Right lung (tissue), 5 donors: Measurements from ENCODE around the gene ATOX1. TPM values are rescaled to one million over a fixed set of nuclear protein-coding genes. Genes with fewer than 3 reads are reported as not detected.

Experiments
- DNase-seq, 2 donors: peaks; one replicate each; pipeline ENCODE4 v3.0.0-alpha.2; 2013
- polyA plus RNA-seq, 5 donors: library from polyadenylated mRNA; unstranded; fragments of 120-200 nt; gene quantifications; one replicate each; pipeline versions ENCODE4 v1.2.1 to v1.2.3, GENCODE V29; 2013; ENCODE audit warnings: inconsistent platforms in 1 of 5, low replicate concordance in 1 of 5; ENCODE audit not compliant: insufficient read length in 5 of 5, insufficient read depth in 1 of 5

ATOX1 gene
- polyA plus RNA-seq, 5 donors = 61.5 to 75.1 (median 63.0) TPM

DNA sequence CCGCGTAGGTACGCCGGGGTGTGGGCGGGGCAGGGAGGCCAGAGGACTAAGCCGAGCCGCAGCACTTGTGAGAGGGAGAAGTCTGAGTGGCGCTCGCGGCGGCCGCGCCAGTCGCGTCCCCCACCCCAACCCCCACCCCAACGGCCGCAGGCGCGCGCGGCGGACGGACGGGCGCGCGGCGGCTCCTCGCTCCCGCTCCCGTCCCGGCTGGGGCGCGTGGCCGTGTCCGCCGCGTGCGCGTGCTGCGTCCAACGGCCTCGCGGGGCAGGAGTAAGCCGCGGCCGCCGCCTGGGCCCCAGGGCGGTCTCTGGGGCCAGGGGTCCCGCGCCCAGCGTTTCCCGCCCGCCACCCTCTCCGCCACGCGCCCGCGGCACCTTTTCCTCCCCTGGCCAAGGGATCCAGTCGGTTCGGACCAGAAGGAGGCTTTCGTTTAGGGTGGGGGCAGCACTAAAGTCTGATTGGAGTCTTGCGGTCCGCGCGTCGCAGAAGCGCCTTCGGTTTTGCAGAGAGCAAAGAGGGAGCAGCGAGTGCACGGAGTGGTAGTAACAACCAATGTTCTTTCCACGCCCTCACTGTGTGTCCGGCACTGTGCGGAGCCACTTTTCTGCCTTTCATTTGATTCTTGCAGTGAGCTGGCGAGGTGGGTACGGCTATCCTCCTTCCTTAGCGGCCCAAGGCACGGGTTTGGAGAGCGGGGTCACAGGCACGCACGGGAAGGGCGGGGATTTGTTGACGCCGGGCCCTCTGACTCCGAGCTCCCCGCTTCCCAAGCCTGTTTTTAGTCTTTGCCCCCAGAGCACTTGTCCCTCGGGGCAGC lies 13.8 kb upstream of the ATOX1 start:
- DNase-seq = peak; percentile 35 to 42

GRCh38 chr5:151771259-151772028 lies 13.0 kb upstream of the ATOX1 start, which contains the start of gene G3BP1:
G3BP1 (plus strand) TSS chr5:151771954; CDS start chr5:151786621, 14,667 bp downstream.
- DNase-seq = peak; percentile 100

DNA sequence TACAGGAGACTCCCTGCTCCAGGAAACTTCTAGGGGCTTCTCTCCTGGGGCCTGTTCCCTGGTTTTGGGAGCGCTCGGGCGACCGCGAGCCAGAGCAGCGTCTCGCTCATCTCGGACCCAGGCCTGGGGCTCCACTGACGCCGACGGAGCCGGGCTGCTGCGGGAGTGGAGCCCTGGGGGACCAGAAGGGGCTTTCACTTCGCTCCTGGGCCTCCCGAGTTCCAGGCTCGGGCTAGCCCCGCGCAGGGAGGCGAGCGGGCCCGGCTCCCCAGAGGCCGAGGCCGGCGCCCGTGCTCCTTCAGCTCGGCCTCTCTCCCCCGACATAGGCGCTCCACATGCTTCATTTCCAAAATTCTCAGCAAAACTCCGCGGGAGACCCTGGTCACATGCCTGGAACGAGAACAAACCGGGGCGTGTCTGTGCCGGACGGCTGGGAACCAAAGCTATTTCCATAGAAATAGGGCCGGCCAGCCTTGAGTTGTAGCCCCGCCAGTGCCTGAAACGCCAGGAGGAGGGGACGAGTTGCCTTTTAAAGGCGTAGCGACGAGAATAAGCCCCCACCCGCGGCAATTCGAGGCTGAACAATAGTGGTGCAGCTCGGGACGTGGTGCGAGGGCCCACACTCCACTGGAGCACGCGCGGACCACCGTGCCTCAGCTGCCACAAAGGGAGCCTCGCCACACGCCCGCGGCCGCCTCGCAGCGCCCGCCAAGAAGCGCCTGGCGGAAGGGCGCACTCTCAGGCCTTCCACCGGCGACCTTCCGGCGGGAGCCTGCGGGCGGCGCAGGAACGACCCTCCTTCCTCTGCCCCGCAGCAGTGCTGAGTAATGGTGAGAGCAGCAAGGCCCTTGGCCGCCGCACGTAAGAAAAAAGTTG lies 12.2 kb upstream of the ATOX1 start:
- peak; percentile 80 to 81 for DNase-seq

DNA sequence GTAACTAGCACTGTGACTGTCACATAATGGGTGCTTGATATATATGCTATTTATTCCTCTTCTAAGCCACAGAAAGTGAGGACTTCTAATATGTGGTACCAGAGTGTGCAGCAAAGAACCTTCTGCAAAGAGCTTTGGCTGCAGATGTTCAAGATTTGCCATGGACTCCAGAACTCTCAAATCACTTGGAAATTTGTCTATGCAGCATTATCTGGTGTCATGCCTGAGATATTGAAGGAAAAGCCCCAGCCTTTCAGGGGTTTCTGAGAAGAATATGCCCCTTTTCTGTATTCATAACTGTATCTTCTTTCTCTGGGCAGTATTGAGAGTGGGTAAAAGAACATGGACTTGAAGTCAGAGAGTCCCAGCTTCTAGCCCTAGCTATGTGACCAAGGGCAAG lies 8.5 kb upstream of the ATOX1 start:
- DNase-seq = no peak

DNA sequence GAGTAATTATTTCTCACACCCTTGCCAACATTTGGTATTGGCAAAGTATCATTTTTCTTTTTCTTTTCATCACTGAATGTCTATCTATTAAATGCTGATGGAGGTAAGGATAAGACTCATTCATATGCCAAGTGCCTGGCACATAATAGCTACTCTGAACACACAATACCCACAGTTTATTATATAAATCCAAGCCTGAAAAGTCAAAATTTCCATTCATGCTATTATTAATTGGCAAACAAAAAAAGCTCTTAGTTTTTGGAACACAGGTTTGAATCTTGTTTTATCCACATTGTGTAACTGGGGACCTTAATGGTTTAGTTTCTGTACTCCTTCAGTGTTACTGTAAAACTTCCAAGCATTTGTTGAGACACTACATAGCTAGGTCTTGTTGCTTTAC lies 6.4 kb upstream of the ATOX1 start:
- no peak for DNase-seq

DNA sequence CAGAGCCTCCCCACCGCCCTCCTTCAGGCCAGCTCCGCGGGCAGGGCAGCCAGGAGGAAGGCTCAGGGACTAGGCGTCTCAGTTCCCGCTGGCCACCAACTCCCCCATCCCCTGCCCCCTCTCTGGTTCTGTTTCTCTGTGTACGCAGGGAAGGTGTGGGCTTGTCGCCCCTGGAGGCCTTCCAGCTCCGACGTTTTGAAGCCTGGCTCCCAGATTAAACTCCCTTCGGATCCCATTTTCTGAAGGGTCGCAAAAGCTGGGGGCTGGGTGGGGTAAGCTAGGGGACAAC lies 346 bp downstream of the ATOX1 start:
- DNase-seq = no peak

DNA sequence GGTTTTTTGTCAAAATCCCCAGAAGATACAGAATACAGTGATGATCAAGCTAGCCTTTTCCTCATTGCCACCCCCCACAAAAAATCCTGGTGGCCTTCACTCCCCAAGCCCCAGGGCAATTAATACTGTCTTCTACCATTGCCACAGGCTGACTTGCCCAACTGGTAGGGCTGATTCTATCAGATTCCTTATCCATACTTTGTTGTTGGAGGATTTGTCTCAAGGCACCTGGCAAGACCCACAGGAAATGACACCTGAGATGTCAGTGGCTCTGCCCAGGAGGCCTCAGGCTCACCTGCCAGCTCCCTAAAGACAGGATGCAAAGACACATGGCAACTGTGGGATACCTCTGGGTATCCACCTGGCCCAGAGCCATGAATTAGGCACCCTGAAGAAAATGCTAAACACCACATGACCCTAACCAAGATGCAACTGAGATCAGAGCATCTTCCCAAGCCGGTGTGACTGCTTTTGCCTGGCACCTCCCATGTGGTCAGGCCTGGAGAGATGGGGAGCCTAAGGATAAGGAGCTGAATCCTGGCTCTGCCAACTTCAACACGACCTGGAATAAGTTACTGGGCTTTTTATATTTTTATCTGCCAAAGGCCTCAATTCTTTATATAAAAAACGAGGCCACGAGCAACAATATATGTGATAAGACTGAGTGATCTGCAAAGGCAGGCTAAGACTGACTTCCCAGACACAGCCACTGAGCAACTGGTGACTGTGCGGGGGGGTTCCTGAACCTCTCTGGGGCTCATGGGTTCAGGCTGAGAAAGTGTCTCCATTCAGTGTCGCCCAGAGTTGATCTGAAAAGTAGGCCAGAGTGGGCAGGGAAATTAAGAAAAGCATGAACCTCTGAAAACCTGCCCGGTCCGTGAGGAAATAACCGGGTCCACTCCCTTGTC lies 944 bp downstream of the ATOX1 start:
- DNase-seq = no peak

GRCh38 chr5:151755383-151755782 lies 3.0 kb downstream of the ATOX1 start:
- DNase-seq = no peak

DNA sequence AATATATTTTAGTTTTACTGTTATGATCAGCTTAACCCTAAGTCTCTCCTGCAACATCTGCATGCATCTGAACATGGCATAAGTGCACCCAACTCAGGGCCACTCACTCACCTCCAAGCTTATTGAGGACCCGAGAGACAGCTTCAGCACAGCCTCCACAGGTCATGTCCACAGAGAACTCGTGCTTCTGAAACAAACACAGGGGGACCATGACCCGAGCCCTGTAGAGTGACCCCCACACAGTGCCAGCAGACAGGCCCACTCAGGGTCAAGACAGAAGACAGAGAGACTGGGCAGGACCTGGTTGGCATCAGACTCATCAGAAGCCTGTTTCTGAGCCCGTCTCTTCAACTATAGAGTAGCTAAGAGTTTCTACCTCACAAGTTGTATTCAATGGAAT lies 6.8 kb downstream of the ATOX1 start:
- DNase-seq = no peak

- no peak for DNase-seq
These were observed 7.3 kb downstream of the ATOX1 start for GRCh38 chr5:151751091-151751490.

- no peak for DNase-seq
These were observed 8.3 kb downstream of the ATOX1 start for GRCh38 chr5:151750121-151750520.

DNA sequence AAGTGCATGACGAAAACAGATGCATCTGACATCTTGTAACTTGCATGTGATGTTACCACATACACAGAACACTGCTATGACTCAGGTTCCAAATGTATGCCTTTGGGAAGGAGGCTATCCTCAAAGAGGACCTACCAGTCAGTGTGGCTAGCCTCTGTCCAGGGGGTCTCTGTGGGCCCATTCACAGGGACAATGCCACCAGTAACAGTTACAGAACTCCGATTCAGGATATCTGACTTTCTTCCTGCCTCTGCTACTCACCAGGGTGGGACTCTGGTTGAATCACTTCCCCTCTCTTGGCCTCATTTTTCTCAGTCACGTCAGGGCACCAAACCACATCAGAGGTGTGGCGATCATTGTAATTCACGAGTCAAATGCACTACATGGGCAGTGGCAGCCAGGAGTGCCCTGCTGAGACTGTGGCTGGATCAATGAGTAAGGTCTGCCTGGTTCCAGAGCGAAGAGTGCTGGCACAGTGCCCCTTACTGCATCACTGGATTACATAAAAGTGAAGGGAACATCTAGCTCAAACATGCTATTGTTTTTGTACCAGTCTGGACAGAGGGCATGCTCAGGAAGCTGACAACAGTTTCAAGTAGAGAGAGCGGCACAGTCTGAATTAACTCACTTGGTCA lies 13.2 kb downstream of the ATOX1 start:
- DNase-seq = no peak

- no peak for DNase-seq
These were observed 14.9 kb downstream of the ATOX1 start for GRCh38 chr5:151743530-151743929.

GRCh38 chr5:151742870-151743294 lies 15.5 kb downstream of the ATOX1 start:
- DNase-seq = no peak

DNA sequence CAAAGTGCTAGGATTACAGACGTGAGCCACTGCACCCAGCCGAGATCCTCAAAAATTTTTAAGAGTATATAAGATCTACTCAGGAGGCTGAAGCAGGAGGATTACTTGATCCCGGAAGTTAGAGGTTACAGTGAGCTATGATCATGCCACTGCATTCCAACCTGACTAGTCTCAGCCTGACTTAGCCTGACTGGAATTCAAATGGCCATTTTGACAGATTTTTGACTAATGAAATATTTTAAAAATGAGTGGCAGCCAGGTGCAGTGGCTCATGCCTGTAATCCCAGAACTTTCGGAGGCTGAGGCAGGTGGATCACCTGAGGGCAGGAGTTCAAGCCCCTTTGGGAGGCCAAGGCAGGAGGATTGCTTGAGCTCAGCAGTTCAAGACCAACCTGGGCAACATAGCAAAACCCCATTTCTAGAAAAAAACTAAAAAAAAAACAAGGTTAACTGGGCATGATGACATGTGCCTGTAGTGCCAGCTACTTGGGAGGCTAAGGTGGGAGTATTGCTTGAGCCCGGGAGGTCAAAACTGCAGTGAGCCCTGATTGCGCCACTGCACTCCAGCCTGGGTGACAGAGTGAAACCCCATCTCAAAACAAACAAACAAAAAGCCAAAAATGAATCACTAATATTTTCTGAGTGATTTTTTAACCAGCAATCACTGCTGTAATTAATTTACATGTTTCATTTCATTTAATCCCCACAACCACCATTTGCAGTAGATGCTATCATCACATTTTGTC lies 16.6 kb downstream of the ATOX1 start:
- DNase-seq = no peak

- DNase-seq = no peak
These were observed 17.5 kb downstream of the ATOX1 start for GRCh38 chr5:151740958-151741373.

GRCh38 chr5:151740336-151740942 lies 18.0 kb downstream of the ATOX1 start:
- peak; percentile 53 to 73 for DNase-seq

DNA sequence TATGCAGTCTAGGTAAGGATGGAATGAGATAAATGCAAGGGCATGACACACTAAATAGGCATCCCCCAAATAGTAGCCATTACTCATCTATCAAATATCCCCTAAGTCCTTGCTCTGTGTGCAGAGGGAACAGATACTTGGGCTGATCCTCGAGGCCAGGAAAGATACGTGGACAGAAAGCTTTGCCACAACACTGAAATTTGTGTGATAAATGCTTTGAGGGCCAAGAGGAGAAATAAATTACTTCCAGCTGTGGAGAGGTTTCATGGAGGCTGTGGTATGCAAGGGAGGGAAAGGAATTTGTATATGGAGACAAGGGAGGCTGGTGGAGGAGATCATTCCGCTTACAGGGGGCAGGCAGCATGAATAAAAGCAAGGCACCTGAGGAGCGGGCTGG lies 18.5 kb downstream of the ATOX1 start:
- no peak for DNase-seq

GRCh38 chr5:151739395-151739794 lies 19.0 kb downstream of the ATOX1 start:
- no peak for DNase-seq
